Transverse colon (tissue), 4 donors: Measurements from ENCODE around the gene MYBPC1. TPM values are rescaled to one million over a fixed set of nuclear protein-coding genes. Genes with fewer than 3 reads are reported as not detected.

Source experiments
- DNase-seq: peaks from one replicate; pipeline ENCODE4 v3.0.0-alpha.2; 2019
- H3K27ac ChIP-seq, 4 donors: fragments of 200-600 bp; sonication (generic); 2 replicates each; pipeline ENCODE4 v1.5.1; 2016 to 2018; ENCODE audit warnings: inconsistent platforms in 4 of 4
- H3K27me3 ChIP-seq: fragments of 200-600 bp; sonication (generic); 2 replicates; pipeline ENCODE4 v1.5.1; 2017; ENCODE audit warnings: inconsistent platforms
- H3K36me3 ChIP-seq, 4 donors: fragments of 200-600 bp; sonication (generic); 2 replicates each; pipeline ENCODE4 v1.5.1; 2017 to 2019; ENCODE audit warnings: inconsistent platforms in 4 of 4
- H3K4me1 ChIP-seq, 4 donors: fragments of 200-600 bp; sonication (generic); 2 replicates each; pipeline ENCODE4 v1.5.1; 2017 to 2020; ENCODE audit warnings: inconsistent platforms in 4 of 4
- H3K4me3 ChIP-seq, 4 donors: fragments of 200-600 bp; sonication (generic); 1 replicate in 1 of 4; 2 replicates in 3 of 4; pipeline versions ENCODE4 v1.5.1 to v1.6.1; 2017 to 2019; ENCODE audit warnings: inconsistent platforms in 4 of 4
- H3K9me3 ChIP-seq, 2 donors: fragments of 200-600 bp; sonication (generic); 2 replicates each; pipeline ENCODE4 v1.5.1; 2017 to 2019; ENCODE audit warnings: inconsistent platforms in 2 of 2
- CTCF ChIP-seq, 5 experiments: fragments of 200-600 bp in 3 of 5; fragments of 450-650 bp in 2 of 5; sonication (generic) in 3 of 5; IDR thresholded peaks; 1 replicate in 2 of 5; 2 replicates in 3 of 5; pipeline ENCODE4 v1.5.1; 2016 to 2017; ENCODE audit warnings: antibody characterized with exemption in 5 of 5, inconsistent platforms in 3 of 5, mild to moderate bottlenecking in 2 of 5, moderate library complexity in 1 of 5
- EP300 ChIP-seq: sonication (generic); formaldehyde crosslinking; IDR thresholded peaks from one replicate; pipeline ENCODE4 v1.6.1; 2017; ENCODE audit warnings: antibody characterized with exemption, low read depth
- POLR2A ChIP-seq: fragments of 450-650 bp; IDR thresholded peaks from one replicate; pipeline ENCODE4 v1.6.1; 2016; ENCODE audit warnings: antibody characterized with exemption, mild to moderate bottlenecking, moderate library complexity
- POLR2AphosphoS5 ChIP-seq, 3 donors: sonication (generic); formaldehyde crosslinking; IDR thresholded peaks; one replicate each; pipeline ENCODE4 v1.6.1; 2016; ENCODE audit warnings: antibody characterized with exemption in 3 of 3
- WGBS, 2 donors: methylation state at CpG; one replicate each; pipeline ENCODE4 v1.1.5; 2018; ENCODE audit warnings: low coverage in 1 of 2; 5-methylcytosine and 5-hydroxymethylcytosine counted together
- in situ Hi-C, 4 donors: fragments of 200-750 bp; cut with MboI; loops; one replicate each; pipeline versions ENCODE4 v1.15.0 to v1.15.1; 2017; ENCODE audit warnings: low sequenced_read_pairs in 3 of 4, low pct_ligation_motif_present in 1 of 4, low pct_unique_long_range_greater_than_20kb in 1 of 4
- intact Hi-C: fragments of 100-400 bp; cut with DNase I; formaldehyde crosslinking; loops from one replicate; pipeline ENCODE4 v1.15.1; 2023; ENCODE audit warnings: low total_unique reads
- total RNA-seq, 4 donors: library from RNA; depleted of rRNA; stranded (reverse); fragments of >200 nt; gene quantifications; one replicate each; pipeline ENCODE4 v1.1.0, GENCODE V29; 2016

The MYBPC1 gene
- total RNA-seq, 4 donors from 2014 or later, result 151 to 247 (median 182) TPM; not detected in 1

DNA sequence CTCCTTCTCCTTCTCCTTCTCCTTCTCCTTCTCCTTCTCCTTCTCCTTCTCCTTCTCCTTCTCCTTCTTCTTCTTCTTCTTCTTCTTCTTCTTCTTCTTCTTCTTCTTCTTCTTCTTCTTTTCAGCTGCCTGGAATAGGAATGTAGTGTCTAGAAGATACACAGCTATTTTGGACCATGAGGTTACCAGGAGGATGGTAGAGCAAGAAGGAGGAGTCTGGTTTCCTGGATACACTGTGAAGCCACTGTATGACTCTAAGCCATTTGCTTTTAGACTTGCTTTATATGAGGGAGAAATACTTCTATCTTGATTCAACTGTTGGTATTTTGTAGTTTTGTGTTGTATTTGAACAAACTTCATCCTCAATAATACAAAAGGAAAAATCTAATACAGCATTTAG lies 3.0 kb upstream of the MYBPC1 start:
- Histone ChIP-seq H3K27me3 (no peaks in the 10 kb centered on the region), H3K4me3 (no peak overlapping the region), H3K4me1 (no peaks in the 10 kb centered on the region), H3K27ac (no peak overlapping the region), H3K9me3 (no peaks in the 10 kb centered on the region), H3K36me3 (no peaks in the 10 kb centered on the region)
- intact Hi-C loops, result no loop called here
- TF ChIP-seq EP300, result no peak
- TF ChIP-seq POLR2A, result no peak
- TF ChIP-seq CTCF (IDR thresholded peaks at IDR 0.05), result no peak
- TF ChIP-seq POLR2AphosphoS5 (IDR thresholded peaks at IDR 0.05), result no peak
- no peak for DNase-seq
- in situ Hi-C loops, result no loop called here

- no peaks in the 10 kb centered on the region for H3K36me3 ChIP-seq
- H3K27ac ChIP-seq, result no peak overlapping the region
- in situ Hi-C loops (no loop called here), intact Hi-C loops (no loop called here)
- 82 to 89% methylated on average over 2 of the region's 2 CpGs for WGBS, 2 donors
- H3K9me3 ChIP-seq, result no peaks in the 10 kb centered on the region
- no peak overlapping the region for H3K4me3 ChIP-seq
- TF ChIP-seq POLR2A, result no peak
- no peak for TF ChIP-seq EP300
- TF ChIP-seq POLR2AphosphoS5 (IDR thresholded peaks at IDR 0.05), result no peak
- TF ChIP-seq CTCF (IDR thresholded peaks at IDR 0.05), result no peak
- no peaks in the 10 kb centered on the region for H3K4me1 ChIP-seq
- no peak for DNase-seq
- no peaks in the 10 kb centered on the region for H3K27me3 ChIP-seq
Observed at GRCh38 chr12:101592448-101592847, 2.3 kb upstream of the MYBPC1 start.

DNA sequence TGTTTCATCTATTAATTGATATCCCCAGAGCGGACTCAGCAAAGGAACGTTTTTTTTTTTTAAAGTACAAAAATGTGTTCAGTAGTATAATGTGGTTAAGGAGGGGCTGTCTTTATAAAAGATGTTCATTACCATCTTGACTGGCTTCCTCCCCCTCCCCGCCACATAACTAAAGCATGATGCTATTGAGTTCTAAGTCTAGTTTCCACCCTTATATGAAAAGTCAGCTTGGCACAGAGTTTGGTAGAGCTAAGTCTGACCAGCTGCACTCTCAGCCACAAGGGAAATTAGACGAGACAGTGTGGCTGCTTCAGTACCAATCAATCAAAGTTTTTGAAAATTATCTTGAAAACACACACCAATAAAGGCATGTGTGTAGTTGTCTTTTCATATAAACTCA lies 1.9 kb upstream of the MYBPC1 start:
- TF ChIP-seq CTCF (IDR thresholded peaks at IDR 0.05) (no peak), EP300 (no peak), POLR2AphosphoS5 (IDR thresholded peaks at IDR 0.05) (no peak), POLR2A (no peak)
- Histone ChIP-seq H3K27ac (no peak overlapping the region), H3K27me3 (no peaks in the 10 kb centered on the region), H3K4me1 (no peaks in the 10 kb centered on the region), H3K4me3 (no peak overlapping the region), H3K9me3 (no peaks in the 10 kb centered on the region), H3K36me3 (no peaks in the 10 kb centered on the region)
- no peak for DNase-seq
- intact Hi-C loops, result no loop called here
- in situ Hi-C loops, result no loop called here
- 67 to 70% methylated on average over 4 of the region's 4 CpGs for WGBS, 2 donors

- H3K36me3 ChIP-seq, result no peaks in the 10 kb centered on the region
- intact Hi-C loops, result no loop called here
- no peak overlapping the region for H3K27ac ChIP-seq
- H3K4me1 ChIP-seq, result peaks cover 0 to 15% (median 10%) of the 10 kb centered on the region in 4 donors
- in situ Hi-C loops, result no loop called here
- 71% methylated on average over 2 of the region's 2 CpGs for WGBS, 2 donors
- DNase-seq, result no peak
- H3K4me3 ChIP-seq, result no peak overlapping the region
- no peaks in the 10 kb centered on the region for H3K27me3 ChIP-seq
- TF ChIP-seq POLR2AphosphoS5 (IDR thresholded peaks at IDR 0.05) (no peak), CTCF (IDR thresholded peaks at IDR 0.05) (no peak), EP300 (no peak), POLR2A (no peak)
- H3K9me3 ChIP-seq, result no peaks in the 10 kb centered on the region
Observed at GRCh38 chr12:101596172-101596571, 1.4 kb downstream of the MYBPC1 start.
